Subcutaneous adipose tissue (tissue), 4 donors: Measurements from ENCODE around the gene SPP2. TPM values are rescaled to one million over a fixed set of nuclear protein-coding genes. Genes with fewer than 3 reads are reported as not detected.

Experiments used
- CTCF ChIP-seq: fragments of 450-650 bp; IDR thresholded peaks from one replicate; pipeline ENCODE4 v1.5.1; 2016; ENCODE audit warnings: low read depth, mild to moderate bottlenecking, control low read depth, antibody characterized with exemption, moderate library complexity
- total RNA-seq, 4 donors: library from RNA; depleted of rRNA; stranded (reverse); fragments of >200 nt; gene quantifications; one replicate each; pipeline ENCODE4 v1.1.0, GENCODE V29; 2016

SPP2 gene
- total RNA-seq, 4 donors from 2014 or later, result not detected

DNA sequence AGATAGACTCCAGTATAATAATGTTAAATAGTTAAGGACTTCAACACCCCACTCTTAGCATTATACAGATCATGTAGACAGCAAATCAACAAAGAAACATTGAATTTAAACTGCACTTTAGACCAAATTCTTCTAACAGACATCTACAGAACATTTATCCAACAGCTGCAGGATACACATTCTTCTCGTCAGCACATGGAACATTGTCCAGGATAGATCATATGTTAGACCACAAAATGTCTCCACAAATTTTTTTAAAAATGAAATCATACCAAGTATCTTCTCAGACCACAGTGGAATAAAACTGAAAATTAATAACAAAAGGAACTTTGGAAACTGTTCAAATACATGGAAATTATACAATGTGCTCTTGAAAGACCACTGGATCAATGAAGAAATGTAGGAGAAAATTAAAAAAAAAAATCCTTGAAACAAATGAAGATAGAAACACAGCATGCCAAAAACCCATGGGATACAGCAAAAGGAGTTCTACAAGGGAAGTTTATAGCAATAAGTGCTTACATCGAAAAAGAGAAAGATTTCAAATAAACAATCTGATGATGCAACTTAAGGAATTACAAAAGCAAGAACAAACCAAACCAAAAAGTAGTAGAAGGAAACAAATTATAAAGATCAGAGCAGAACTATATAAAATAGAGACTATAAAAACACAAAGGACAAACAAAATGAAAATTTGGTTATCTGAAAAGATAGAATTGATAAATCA lies 12.3 kb upstream of the SPP2 start:
- no peak for TF ChIP-seq CTCF

- no peak for TF ChIP-seq CTCF
Observed at GRCh38 chr2:234044157-234044556, 6.3 kb upstream of the SPP2 start.

GRCh38 chr2:234046521-234046920 lies 4.0 kb upstream of the SPP2 start:
- TF ChIP-seq CTCF, result no peak

- no peak for TF ChIP-seq CTCF
Observed at GRCh38 chr2:234047361-234047760, 3.1 kb upstream of the SPP2 start.

GRCh38 chr2:234048049-234048448 lies 2.5 kb upstream of the SPP2 start:
- TF ChIP-seq CTCF, result no peak

- TF ChIP-seq CTCF, result no peak
Observed at GRCh38 chr2:234051374-234052070, 1.0 kb downstream of the SPP2 start.

GRCh38 chr2:234058881-234059280 lies 8.4 kb downstream of the SPP2 start:
- no peak for TF ChIP-seq CTCF
